Activated naive CD4-positive, alpha-beta T cell treated with anti-CD3 and anti-CD28 coated beads for 36 hours (primary cell): Measurements from ENCODE around the gene SCAMP2. TPM values are rescaled to one million over a fixed set of nuclear protein-coding genes. Genes with fewer than 3 reads are reported as not detected.

Source experiments
- CTCF ChIA-PET: fragments of 350-600 bp; sonication (Branson Sonifier 250); formaldehyde crosslinking; loops from one replicate; lab custom pipeline; 2021; ENCODE audit warnings: antibody characterized with exemption; lab: Charles Lee
- DNase-seq: peaks from one replicate; pipeline ENCODE4 v3.0.0-alpha.2; 2020
- H3K27ac Mint-ChIP-seq: one replicate; pipeline ENCODE4 v1.8.0; 2021; ENCODE audit warnings: mild to moderate bottlenecking, mixed read lengths
- H3K27me3 Mint-ChIP-seq: one replicate; pipeline ENCODE4 v1.8.0; 2021; ENCODE audit warnings: low read depth, mixed read lengths
- H3K36me3 Mint-ChIP-seq: one replicate; pipeline ENCODE4 v1.8.0; 2021; ENCODE audit warnings: low read depth, mixed read lengths
- H3K4me1 Mint-ChIP-seq: one replicate; pipeline ENCODE4 v1.8.0; 2021; ENCODE audit warnings: low read depth, mixed read lengths
- H3K4me3 Mint-ChIP-seq: one replicate; pipeline ENCODE4 v1.8.0; 2021; ENCODE audit warnings: mild to moderate bottlenecking, moderate library complexity, mixed read lengths
- H3K9me3 Mint-ChIP-seq: one replicate; pipeline ENCODE4 v1.8.0; 2021; ENCODE audit warnings: mixed read lengths
- intact Hi-C: fragments of 100-400 bp; cut with micrococcal nuclease; formaldehyde crosslinking; loops from one replicate; pipeline ENCODE4 v1.15.1; 2023
- total RNA-seq, 2 experiments: library from RNA; stranded (reverse); gene quantifications; one replicate each; pipeline ENCODE4 v1.2.3, GENCODE V29; 2021

Gene SCAMP2
- total RNA-seq, 2 experiments from 2014 or later: 60.6 TPM

DNA sequence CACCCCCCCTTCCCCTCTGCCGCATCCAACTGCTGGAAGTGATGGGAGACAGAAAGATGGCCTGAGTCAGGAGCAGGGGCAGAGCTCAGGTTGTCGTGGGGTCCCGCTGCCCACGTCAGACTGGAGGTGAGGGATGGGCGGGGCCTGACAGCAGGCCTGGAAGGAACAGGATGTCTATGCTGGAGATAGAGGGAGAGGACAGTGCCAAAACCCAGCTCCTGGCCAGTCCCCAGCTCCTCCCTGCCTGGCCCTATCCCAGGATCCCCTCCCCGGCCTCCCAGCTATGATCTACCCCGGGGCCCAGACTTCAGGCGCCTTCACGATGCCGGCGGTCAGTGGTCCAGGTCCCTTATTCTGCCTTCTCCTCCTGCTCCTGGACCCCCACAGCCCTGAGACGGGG, 60.6 kb downstream of the SCAMP2 start, which contains the start of gene LMAN1L:
Gene LMAN1L, plus strand, starts transcription at position 303 of the 400 bp plus-strand sequence. Its CDS starts 20 bp downstream, at position 323.
- Mint-ChIP-seq H3K27ac (no peak within 1 kb of the TSS), H3K4me3 (no peak within 1 kb of the TSS)
- CTCF ChIA-PET: interaction anchor here (1.0 to 1.3 kb wide), 2 partner anchors 13 to 89 kb away, joined by 3 to 4 read pairs; no protein-coding TSS in a partner anchor

DNA sequence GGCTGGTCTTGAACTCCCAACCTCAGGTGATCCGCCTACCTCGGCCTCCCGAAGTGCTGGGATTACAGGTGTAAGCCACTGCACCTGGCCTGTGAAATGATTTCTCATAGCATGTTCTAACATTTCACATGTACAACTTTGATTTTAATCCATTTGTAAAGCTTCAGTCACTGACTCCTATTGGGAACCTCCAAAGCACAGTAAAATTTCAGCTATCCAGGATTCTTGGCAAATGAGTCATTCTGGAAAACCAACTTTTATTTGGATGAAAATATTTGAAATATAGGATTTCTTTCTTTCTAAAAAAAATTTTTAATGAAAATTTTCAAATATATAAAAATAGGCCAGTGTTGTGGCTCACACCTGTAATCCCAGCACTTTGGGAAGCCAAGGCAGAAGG, 63.2 kb downstream of the SCAMP2 start:
- intact Hi-C loops: no loop called here
- H3K36me3 Mint-ChIP-seq: peaks cover 1% of the 10 kb centered on the region
- no peaks in the 10 kb centered on the region for H3K27me3 Mint-ChIP-seq
- no peak overlapping the region for H3K4me3 Mint-ChIP-seq
- no peak for DNase-seq
- H3K27ac Mint-ChIP-seq: no peak overlapping the region
- CTCF ChIA-PET: interaction anchor here (1.8 to 5.4 kb wide), 3 partner anchors 11 to 175 kb away, joined by 4 to 32 read pairs (median 8); no protein-coding TSS in a partner anchor
- H3K4me1 Mint-ChIP-seq: peaks cover 21% of the 10 kb centered on the region
- H3K9me3 Mint-ChIP-seq: no peaks in the 10 kb centered on the region

More for the DNA sequence above, 60.6 kb downstream of the SCAMP2 start, which contains the start of gene LMAN1L:
- DNase-seq: no peak
- Mint-ChIP-seq H3K4me1 (peaks cover 12% of the 10 kb centered on the region), H3K9me3 (no peaks in the 10 kb centered on the region), H3K27me3 (no peaks in the 10 kb centered on the region), H3K36me3 (no peaks in the 10 kb centered on the region)
- intact Hi-C loops: no loop called here

DNA sequence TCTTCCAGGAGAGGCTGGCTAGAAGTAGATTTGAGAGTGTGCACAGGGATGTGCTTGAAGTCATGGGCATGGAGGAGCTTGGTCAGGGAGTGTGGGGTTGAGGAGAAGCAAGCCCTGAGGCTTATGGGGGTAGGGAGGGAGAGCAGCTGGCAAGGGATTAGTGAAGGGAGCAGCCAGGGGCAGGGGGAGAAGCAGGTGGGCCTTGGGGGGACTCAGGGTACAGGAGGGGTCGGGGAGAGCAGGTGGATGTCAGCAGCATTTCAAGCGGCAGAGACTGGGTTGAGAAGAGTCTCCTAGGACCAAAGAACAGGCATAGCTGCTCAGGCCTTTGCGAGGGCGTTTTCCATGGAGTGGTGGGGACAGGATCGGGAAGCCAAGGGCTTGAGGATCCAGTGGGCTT, 63.9 kb downstream of the SCAMP2 start:
- no peak overlapping the region for H3K27ac Mint-ChIP-seq
- peaks cover 8% of the 10 kb centered on the region for H3K36me3 Mint-ChIP-seq
- DNase-seq: no peak
- H3K4me1 Mint-ChIP-seq: peaks cover 24% of the 10 kb centered on the region
- no peak overlapping the region for H3K4me3 Mint-ChIP-seq
- no peaks in the 10 kb centered on the region for H3K27me3 Mint-ChIP-seq
- no peaks in the 10 kb centered on the region for H3K9me3 Mint-ChIP-seq
- intact Hi-C loops: no loop called here
- CTCF ChIA-PET: interaction anchor here (0.7 to 5.4 kb wide), 5 partner anchors 10 to 175 kb away, joined by 4 to 32 read pairs (median 6); no protein-coding TSS in a partner anchor

DNA sequence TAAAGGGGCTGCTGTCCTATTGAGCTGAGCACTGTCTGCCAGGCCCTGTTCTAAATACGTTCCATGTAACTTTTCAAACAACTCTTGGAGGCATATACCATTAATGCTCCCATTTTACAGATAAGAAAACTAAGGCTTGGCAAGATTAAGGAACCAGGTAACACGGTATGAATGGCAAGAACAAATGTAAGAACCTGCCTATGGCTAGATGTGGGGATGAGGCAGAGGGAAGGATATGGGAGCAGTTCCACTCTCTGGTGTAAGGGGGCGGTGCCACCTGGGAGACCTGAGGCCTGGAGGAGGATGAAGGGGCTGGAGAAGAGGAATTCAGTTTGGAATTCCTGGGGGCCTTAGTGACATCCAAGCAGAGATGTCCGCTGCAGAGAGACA, 64.3 kb downstream of the SCAMP2 start:
- no peak overlapping the region for H3K4me3 Mint-ChIP-seq
- H3K27me3 Mint-ChIP-seq: no peaks in the 10 kb centered on the region
- no peaks in the 10 kb centered on the region for H3K9me3 Mint-ChIP-seq
- peaks cover 12% of the 10 kb centered on the region for H3K36me3 Mint-ChIP-seq
- H3K4me1 Mint-ChIP-seq: peaks cover 27% of the 10 kb centered on the region
- H3K27ac Mint-ChIP-seq: no peak overlapping the region
- CTCF ChIA-PET: interaction anchor here (0.7 to 5.4 kb wide), 6 partner anchors 9 to 174 kb away, joined by 3 to 32 read pairs (median 5); no protein-coding TSS in a partner anchor
- no peak for DNase-seq
- intact Hi-C loops: no loop called here

DNA sequence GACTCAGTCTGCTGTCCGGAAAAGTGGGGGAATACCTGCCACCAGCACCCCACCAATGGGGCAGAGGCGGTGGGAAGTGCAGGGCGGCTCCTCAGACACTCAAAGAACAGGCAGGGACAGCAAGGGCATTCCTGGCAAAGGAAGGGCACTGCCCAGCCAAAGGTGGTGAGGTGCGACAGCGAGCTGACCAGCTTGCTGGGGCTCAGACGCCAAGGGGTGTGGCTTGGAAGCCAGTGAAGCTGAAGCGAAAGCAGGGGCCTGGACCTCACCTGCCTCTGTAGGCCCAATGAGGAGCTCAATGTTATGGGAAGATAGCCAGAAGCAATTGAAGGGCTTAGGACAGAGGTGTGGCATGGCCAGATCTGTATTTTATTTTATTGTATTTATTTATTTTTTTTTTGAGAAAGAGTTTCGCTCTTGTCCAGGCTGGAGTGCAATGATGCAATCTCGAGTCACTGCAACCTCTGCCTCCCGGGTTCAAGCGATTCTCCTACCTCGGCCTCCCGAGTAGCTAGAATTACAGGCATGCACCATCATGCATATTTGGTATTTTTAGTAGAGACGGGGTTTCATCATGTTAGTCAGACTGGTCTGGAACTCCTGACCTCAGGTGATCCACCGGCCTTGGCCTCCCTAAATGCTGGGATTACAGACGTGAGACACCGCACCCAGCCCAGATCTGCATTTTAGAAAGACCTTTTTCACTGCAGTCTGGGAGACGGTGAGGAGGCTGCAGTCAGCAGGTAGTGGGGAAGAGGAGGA, 64.9 kb downstream of the SCAMP2 start:
- no peak for DNase-seq
- Mint-ChIP-seq H3K4me1 (peaks cover 27% of the 10 kb centered on the region), H3K4me3 (no peak overlapping the region), H3K36me3 (peaks cover 15% of the 10 kb centered on the region), H3K27ac (peak overlapping the region; percentile 2), H3K27me3 (no peaks in the 10 kb centered on the region), H3K9me3 (no peaks in the 10 kb centered on the region)
- intact Hi-C loops: no loop called here
- CTCF ChIA-PET: interaction anchor here (0.6 to 5.4 kb wide), 12 partner anchors 9 to 174 kb away, joined by 3 to 32 read pairs (median 4); partner anchors contain the start of gene CPLX3

DNA sequence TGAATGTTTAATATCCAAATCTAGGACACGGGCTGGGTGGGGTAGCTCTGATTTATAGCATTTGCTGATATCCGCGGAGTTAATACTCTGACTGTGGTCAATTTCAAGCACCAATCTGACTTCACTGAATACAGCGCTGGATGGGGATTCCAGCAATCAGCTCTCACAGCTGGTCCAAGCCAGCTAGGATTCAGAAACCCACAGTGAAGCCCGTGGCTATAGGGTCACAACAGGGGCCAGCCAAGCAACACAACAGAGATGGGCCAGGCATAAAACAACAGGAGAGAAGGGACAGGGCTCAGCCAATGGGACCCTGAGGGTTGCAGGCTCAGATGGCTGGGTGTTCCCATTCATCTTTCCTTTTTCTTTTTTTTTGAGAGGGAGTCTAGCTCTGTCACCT, 65.9 kb downstream of the SCAMP2 start:
- Mint-ChIP-seq H3K4me3 (no peak overlapping the region), H3K27me3 (no peaks in the 10 kb centered on the region), H3K36me3 (peaks cover 20% of the 10 kb centered on the region), H3K9me3 (no peaks in the 10 kb centered on the region), H3K27ac (peak overlapping the region; percentile 33), H3K4me1 (peaks cover 27% of the 10 kb centered on the region)
- intact Hi-C loops: no loop called here
- DNase-seq: no peak
- CTCF ChIA-PET: interaction anchor here (0.6 to 5.4 kb wide), 7 partner anchors 14 to 74 kb away, joined by 3 to 32 read pairs (median 6); partner anchors contain the start of gene CPLX3

DNA sequence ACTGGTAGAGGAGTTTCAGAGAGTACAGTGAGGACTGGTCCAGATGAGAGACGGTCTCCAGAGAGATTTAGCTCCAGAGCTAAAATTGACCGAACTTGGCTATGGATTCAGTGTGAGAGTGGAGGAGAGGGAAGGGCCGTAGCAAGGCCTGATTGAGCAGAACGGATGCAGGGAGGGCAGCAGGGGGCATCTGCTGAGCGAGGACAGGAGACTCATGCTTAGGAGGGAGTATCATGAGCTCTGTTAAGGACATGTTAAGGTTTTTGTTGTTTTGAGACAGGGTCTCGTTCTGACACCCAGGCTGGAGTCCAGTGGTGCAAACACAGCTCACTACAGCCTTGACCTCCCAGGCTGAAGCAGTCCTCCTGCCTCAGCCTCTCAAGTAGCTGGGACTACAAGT, 68.2 kb downstream of the SCAMP2 start:
- no peaks in the 10 kb centered on the region for H3K27me3 Mint-ChIP-seq
- peak overlapping the region; percentile 68 for H3K27ac Mint-ChIP-seq
- no peaks in the 10 kb centered on the region for H3K9me3 Mint-ChIP-seq
- H3K4me1 Mint-ChIP-seq: peaks cover 31% of the 10 kb centered on the region
- peaks cover 36% of the 10 kb centered on the region for H3K36me3 Mint-ChIP-seq
- intact Hi-C loops: no loop called here
- H3K4me3 Mint-ChIP-seq: no peak overlapping the region
- CTCF ChIA-PET: interaction anchor here (1.4 to 29.5 kb wide), 4 partner anchors 11 to 170 kb away, joined by 5 to 1193 read pairs (median 12); partner anchors contain the start of gene CSK
- DNase-seq: no peak

DNA sequence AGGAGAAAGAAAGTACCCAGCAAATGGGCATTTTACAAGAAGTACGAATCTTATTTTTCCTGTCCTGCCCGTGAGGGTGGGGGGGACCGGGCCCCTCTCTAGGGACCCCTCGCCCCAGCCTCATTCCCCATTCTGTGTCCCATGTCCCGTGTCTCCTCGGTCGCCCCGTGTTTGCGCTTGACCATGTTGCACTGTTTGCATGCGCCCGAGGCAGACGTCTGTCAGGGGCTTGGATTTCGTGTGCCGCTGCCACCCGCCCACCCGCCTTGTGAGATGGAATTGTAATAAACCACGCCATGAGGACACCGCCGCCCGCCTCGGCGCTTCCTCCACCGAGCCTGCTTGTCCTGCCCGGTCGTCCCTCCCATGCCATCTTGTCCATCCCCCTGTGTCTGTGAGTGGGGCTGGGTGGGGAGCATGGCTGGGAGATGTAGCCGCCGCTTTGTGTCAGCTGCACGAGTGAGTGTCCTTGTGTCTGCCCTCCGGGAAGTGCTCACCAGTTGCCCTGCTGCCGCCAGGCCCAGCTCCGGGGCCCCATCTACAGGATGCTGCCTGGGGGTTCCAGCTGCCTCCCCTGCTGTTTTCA, 70.2 kb downstream of the SCAMP2 start:
- no peak overlapping the region for H3K4me3 Mint-ChIP-seq
- CTCF ChIA-PET: interaction anchor here (29.5 kb wide), 1 partner anchor 24 kb away, joined by 1193 read pairs; the partner anchor contains the start of gene CSK
- no peaks in the 10 kb centered on the region for H3K9me3 Mint-ChIP-seq
- intact Hi-C loops: no loop called here
- no peaks in the 10 kb centered on the region for H3K27me3 Mint-ChIP-seq
- peaks cover 43% of the 10 kb centered on the region for H3K4me1 Mint-ChIP-seq
- peak overlapping the region; percentile 68 for H3K27ac Mint-ChIP-seq
- no peak for DNase-seq
- peaks cover 50% of the 10 kb centered on the region for H3K36me3 Mint-ChIP-seq

DNA sequence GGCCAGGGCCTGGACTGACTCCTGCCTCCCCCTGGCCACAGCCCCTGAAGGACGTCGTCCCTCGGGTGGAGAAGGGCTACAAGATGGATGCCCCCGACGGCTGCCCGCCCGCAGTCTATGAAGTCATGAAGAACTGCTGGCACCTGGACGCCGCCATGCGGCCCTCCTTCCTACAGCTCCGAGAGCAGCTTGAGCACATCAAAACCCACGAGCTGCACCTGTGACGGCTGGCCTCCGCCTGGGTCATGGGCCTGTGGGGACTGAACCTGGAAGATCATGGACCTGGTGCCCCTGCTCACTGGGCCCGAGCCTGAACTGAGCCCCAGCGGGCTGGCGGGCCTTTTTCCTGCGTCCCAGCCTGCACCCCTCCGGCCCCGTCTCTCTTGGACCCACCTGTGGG, 70.9 kb downstream of the SCAMP2 start:
- no peak overlapping the region for H3K27ac Mint-ChIP-seq
- no peaks in the 10 kb centered on the region for H3K9me3 Mint-ChIP-seq
- H3K4me3 Mint-ChIP-seq: no peak overlapping the region
- peaks cover 45% of the 10 kb centered on the region for H3K4me1 Mint-ChIP-seq
- CTCF ChIA-PET: interaction anchor here (0.6 to 29.5 kb wide), 2 partner anchors 24 to 110 kb away, joined by 4 to 1193 read pairs; partner anchors contain the start of gene CSK
- peaks cover 54% of the 10 kb centered on the region for H3K36me3 Mint-ChIP-seq
- no peak for DNase-seq
- no peaks in the 10 kb centered on the region for H3K27me3 Mint-ChIP-seq
- intact Hi-C loops: no loop called here

DNA sequence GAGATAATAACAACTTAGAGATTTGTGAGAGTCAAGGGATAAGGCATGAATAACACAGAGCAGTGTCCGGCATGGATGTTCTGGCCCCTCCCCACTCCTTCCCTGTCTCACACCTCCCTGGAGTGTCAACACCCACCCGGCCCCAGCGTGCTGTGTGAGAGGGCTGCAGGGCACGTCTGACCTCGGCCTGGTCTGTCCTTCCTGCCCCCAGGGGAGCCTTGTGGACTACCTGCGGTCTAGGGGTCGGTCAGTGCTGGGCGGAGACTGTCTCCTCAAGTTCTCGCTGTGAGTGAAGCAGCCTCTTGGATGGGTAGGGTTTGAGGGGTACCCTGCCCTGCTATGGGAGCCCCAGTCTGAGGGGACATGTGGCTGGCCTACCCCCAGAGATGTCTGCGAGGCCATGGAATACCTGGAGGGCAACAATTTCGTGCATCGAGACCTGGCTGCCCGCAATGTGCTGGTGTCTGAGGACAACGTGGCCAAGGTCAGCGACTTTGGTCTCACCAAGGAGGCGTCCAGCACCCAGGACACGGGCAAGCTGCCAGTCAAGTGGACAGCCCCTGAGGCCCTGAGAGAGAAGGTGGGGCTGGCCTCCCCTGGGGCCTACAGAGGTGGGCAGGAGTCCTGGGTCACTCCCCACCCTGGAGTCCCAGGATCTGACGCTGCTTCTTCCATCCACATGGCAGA, 71.7 kb downstream of the SCAMP2 start:
- CTCF ChIA-PET: interaction anchor here (1.6 to 29.5 kb wide), 2 partner anchors 23 to 169 kb away, joined by 5 to 1193 read pairs; partner anchors contain the start of gene CSK
- Mint-ChIP-seq H3K27me3 (no peaks in the 10 kb centered on the region), H3K9me3 (no peaks in the 10 kb centered on the region), H3K36me3 (peaks cover 54% of the 10 kb centered on the region), H3K4me1 (peaks cover 45% of the 10 kb centered on the region), H3K4me3 (no peak overlapping the region), H3K27ac (peak overlapping the region; percentile 48)
- no peak for DNase-seq
- intact Hi-C loops: loop anchor here (2.0 kb wide), 1 partner anchor 33 kb away; no protein-coding TSS in a partner anchor

DNA sequence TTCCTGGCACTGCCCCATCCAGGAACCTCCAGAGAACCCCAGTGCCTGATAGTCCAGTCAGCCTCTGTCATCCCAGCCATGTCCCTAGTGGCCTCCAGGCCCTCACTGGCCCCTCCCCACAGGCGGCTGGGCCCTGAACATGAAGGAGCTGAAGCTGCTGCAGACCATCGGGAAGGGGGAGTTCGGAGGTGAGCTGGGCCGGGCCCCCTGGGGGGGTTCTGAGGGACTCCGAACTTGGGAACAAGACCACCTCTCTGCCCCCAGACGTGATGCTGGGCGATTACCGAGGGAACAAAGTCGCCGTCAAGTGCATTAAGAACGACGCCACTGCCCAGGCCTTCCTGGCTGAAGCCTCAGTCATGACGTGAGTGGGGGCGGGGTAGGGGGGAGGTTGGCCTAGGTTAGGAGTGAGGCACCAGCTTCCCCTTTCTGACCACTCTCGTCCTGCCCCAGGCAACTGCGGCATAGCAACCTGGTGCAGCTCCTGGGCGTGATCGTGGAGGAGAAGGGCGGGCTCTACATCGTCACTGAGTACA, 72.5 kb downstream of the SCAMP2 start:
- CTCF ChIA-PET: interaction anchor here (0.6 to 29.5 kb wide), 7 partner anchors 12 to 169 kb away, joined by 3 to 1193 read pairs (median 4); partner anchors contain the start of genes CSK and LMAN1L
- no peak for DNase-seq
- Mint-ChIP-seq H3K4me3 (no peak overlapping the region), H3K36me3 (peaks cover 59% of the 10 kb centered on the region), H3K9me3 (no peaks in the 10 kb centered on the region), H3K27ac (peak overlapping the region; percentile 95), H3K4me1 (peaks cover 50% of the 10 kb centered on the region), H3K27me3 (no peaks in the 10 kb centered on the region)
- intact Hi-C loops: loop anchor here (1.0 to 2.0 kb wide), 5 partner anchors 12 to 150 kb away; no protein-coding TSS in a partner anchor
